Testis (tissue), 2 donors: ENCODE data around the gene IRF2BPL.

Experiments used
- POLR2A ChIP-seq: fragments of 450-650 bp; IDR thresholded peaks from one replicate; pipeline ENCODE4 v1.6.1; 2017; ENCODE audit warnings: antibody characterized with exemption, mild to moderate bottlenecking, moderate library complexity
- TF ChIP-seq, protein P1 (sequence below), 3 experiments: fragments of 450-650 bp in 2 of 3; fragments of 200-600 bp in 1 of 3; sonication (generic) in 1 of 3; IDR thresholded peaks; one replicate each; pipeline ENCODE4 v1.5.1; 2016 to 2019; ENCODE audit warnings: antibody characterized with exemption in 3 of 3, mild to moderate bottlenecking in 2 of 3, moderate library complexity in 1 of 3

DNA sequence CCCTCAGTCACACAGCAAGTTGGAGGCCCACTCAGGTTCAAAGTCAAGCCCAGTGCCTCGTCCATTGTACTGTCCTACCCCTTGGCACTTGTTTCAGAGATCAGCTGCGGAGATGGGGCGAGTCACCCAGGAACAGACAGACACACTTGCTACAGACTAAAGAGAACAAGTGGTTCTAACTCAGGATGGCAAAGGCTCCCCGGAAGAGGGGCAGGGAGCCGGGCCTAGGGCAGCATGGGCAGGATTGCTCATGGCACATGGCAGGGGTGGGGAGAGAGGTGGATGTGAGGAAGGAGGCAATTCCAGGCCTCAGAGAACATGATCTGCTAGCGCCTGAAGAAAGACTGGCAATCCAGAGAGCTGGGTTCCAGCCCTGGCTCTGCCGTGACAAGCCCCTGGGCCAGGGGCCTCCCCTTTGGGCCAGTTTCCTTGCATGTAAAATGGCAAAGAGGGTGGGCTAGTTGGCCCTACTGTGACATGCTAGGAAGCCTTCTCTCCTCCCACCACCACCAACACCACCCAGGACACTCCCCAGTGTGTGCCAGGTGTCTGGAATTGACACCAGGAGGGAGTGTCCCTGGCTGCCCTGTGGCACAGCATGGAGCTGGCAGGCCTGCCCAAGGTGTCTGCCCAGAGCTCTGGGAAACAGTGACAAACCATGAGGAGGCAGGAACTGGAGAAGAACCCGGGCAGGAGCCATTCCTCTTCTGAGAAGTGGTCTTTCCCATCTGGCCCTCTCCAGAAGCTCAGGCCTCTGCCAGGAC, 24.0 kb upstream of the IRF2BPL start:
- TF ChIP-seq, protein P1, sequence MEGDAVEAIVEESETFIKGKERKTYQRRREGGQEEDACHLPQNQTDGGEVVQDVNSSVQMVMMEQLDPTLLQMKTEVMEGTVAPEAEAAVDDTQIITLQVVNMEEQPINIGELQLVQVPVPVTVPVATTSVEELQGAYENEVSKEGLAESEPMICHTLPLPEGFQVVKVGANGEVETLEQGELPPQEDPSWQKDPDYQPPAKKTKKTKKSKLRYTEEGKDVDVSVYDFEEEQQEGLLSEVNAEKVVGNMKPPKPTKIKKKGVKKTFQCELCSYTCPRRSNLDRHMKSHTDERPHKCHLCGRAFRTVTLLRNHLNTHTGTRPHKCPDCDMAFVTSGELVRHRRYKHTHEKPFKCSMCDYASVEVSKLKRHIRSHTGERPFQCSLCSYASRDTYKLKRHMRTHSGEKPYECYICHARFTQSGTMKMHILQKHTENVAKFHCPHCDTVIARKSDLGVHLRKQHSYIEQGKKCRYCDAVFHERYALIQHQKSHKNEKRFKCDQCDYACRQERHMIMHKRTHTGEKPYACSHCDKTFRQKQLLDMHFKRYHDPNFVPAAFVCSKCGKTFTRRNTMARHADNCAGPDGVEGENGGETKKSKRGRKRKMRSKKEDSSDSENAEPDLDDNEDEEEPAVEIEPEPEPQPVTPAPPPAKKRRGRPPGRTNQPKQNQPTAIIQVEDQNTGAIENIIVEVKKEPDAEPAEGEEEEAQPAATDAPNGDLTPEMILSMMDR (IDR thresholded peaks at IDR 0.05): no peak
- TF ChIP-seq POLR2A: no peak
